GM13977 (cell line): ENCODE measurements around the gene SERPING1.

ENCODE experiments used
- DNase-seq: peaks from one replicate; pipeline ENCODE4 v3.0.0; 2012; ENCODE audit warnings: low spot score
- in situ Hi-C: fragments of 300-500 bp; cut with MboI; formaldehyde crosslinking; loops from one replicate; pipeline ENCODE4 v1.12.0; 2022; ENCODE audit warnings: low sequenced_read_pairs, low pct_unique_long_range_greater_than_20kb, mixed read lengths, inconsistent platforms; ENCODE audit not compliant: unreplicated experiment
- TF ChIP-seq, protein P1 (sequence below): IDR thresholded peaks from 2 replicates; pipeline ENCODE4 v1.5.1; 2012; ENCODE audit warnings: mild to moderate bottlenecking, control low read depth; ENCODE audit not compliant: insufficient read depth; ENCODE audit errors: extremely low read depth, missing control alignments

The SERPING1 gene

DNA sequence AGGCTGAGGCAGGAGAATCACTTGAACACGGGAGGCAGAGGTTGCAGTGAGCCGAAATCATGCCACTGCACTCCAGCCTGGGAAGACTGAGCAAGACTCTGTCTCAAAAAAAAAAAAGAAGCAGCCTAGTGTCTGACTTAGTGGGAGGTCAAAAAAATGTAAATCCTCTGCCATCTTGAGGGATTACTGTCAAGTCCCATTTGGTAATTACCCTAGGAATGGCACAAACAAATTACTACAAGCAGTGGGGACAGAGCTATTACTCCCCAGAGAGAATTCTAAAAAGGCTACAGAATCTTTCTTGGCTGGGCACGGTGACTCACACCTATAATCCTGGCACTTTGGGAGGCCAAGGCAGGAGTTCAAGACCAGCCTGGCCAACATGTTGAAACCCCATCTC lies 3.8 kb downstream of the SERPING1 start:
- no peak for DNase-seq
- TF ChIP-seq, protein P1, sequence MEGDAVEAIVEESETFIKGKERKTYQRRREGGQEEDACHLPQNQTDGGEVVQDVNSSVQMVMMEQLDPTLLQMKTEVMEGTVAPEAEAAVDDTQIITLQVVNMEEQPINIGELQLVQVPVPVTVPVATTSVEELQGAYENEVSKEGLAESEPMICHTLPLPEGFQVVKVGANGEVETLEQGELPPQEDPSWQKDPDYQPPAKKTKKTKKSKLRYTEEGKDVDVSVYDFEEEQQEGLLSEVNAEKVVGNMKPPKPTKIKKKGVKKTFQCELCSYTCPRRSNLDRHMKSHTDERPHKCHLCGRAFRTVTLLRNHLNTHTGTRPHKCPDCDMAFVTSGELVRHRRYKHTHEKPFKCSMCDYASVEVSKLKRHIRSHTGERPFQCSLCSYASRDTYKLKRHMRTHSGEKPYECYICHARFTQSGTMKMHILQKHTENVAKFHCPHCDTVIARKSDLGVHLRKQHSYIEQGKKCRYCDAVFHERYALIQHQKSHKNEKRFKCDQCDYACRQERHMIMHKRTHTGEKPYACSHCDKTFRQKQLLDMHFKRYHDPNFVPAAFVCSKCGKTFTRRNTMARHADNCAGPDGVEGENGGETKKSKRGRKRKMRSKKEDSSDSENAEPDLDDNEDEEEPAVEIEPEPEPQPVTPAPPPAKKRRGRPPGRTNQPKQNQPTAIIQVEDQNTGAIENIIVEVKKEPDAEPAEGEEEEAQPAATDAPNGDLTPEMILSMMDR, result no peak
- in situ Hi-C loops, result no loop called here

- DNase-seq, result no peak
- TF ChIP-seq, protein P1, result no peak
- in situ Hi-C loops, result no loop called here
Observed at GRCh38 chr11:57604296-57605027, 7.0 kb downstream of the SERPING1 start.

DNA sequence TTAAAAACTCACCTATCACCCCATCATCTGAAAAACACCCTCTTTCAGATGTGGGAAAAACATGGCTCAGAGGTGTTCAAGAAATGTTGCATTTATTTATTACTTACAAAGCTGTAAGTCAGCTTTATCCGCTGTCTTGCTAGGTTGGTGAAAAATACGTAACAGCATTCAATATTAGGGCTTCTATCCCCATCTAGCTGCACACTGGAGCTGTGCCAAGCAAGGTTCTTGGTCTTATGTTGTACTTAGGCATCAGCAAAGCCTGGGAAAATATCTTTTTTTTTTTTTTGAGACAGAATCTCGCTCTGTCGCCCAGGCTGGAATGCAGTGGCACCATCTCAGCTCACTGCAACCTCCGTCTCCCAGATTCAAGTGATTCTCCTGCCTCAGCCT lies 7.5 kb downstream of the SERPING1 start:
- in situ Hi-C loops, result no loop called here
- TF ChIP-seq, protein P1, result no peak
- DNase-seq, result no peak

- TF ChIP-seq, protein P1, result no peak
- in situ Hi-C loops, result no loop called here
- no peak for DNase-seq
Observed at GRCh38 chr11:57610170-57610569, 12.7 kb downstream of the SERPING1 start.

DNA sequence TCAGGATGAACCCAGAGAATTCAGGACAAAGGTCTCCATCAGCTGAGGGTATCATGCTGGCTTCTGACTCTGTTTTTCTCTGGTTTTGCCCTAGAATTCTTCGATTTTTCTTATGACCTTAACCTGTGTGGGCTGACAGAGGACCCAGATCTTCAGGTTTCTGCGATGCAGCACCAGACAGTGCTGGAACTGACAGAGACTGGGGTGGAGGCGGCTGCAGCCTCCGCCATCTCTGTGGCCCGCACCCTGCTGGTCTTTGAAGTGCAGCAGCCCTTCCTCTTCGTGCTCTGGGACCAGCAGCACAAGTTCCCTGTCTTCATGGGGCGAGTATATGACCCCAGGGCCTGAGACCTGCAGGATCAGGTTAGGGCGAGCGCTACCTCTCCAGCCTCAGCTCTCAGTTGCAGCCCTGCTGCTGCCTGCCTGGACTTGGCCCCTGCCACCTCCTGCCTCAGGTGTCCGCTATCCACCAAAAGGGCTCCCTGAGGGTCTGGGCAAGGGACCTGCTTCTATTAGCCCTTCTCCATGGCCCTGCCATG lies 16.8 kb downstream of the SERPING1 start:
- TF ChIP-seq, protein P1, result no peak
- in situ Hi-C loops, result no loop called here
- DNase-seq, result no peak

DNA sequence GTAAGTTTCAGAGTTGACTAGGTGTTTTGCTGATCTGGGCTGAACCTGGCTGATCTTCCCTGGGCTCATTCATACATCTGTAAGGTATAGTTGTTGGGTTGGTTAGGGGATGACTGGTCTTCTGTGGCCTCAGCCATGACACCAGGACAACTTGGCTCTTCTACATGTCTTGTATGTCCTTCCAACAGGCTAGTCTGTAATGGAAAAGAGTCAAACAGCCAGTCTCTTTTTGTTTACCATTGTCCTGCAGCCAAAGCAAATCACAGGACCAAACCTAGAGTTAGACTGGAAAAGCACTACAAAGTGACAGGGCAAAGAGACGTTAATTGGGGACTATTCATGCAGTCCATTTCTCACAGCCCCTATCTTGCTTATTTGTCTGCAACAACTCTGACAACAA lies 17.8 kb downstream of the SERPING1 start:
- TF ChIP-seq, protein P1, result no peak
- in situ Hi-C loops, result no loop called here
- DNase-seq, result no peak
